ENCODE data around the gene CEACAM1. TPM values are rescaled to one million over a fixed set of nuclear protein-coding genes. Genes with fewer than 3 reads are reported as not detected.

The CEACAM1 gene
- 3.2 and 6.2 TPM in 2 replicates for total RNA-seq

DNA sequence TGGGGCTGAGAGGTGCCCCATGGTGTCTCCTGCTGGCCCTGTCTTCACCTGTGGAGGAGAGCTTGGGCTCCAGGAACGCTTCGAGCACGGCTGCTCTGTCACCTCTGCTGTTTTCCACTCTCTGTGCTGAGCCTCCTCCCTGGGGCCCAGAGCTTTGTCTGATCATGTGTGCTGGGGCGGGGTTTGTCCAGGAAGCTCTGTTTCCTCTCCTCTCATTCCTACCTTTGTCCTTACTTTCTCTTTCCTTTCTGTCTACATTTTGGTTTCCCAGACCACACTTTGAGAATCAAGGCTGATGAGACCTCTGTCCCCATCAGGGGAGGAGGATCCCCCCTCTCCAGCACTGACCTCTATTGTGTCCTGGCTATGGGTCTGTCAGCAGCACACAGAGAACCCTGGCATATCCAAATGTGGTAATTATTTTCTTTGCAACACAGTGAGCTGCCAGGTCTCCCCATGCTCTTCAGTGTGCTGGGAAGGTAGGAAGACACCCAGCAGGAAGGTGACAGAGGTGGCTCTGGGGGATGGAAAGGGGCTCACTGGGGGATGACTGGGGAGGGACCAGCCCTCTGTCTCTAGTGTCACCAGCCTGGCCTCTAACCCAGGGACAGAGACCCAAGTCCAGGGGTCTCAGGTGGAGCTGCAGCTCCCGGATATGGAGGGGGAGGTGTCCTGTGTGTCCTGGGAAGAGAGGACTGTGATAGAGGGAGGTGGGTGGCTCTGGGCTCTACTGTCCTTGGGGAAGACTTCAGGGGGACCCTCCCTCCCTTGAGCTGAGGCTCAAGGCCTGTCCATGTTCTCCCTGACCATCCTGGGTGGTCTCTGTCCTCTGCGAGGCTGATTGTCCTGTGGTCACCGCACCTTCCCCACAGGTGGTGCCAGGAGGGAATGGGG lies at the start of gene CEACAM1:
Gene CEACAM1 (minus strand): TSS at position 128 of the 894 bp plus-strand sequence. CDS start 107 bp downstream, at position 21.

Small RNAs within 50 kb of the gene (small RNA-seq; reads per million reads assigned to genes)
- gene RNU4-60P, result not detected

Other genes with a start within 250 kb of the CEACAM1 start
- 0.67 and 0.98 TPM in 2 replicates for gene PRR19, start 226.3 kb downstream of the CEACAM1 start, total RNA-seq
- gene PAFAH1B3, start 225.9 kb downstream of the CEACAM1 start, total RNA-seq, result 41.3 and 51.6 TPM in 2 replicates
- not detected in 2 replicates for gene TMEM145, start 215.2 kb downstream of the CEACAM1 start, total RNA-seq
- gene MEGF8, start 202.8 kb downstream of the CEACAM1 start, total RNA-seq, result 33.1 and 49.0 TPM in 2 replicates
- 0.65 TPM in 1 of 2 replicates, not detected in the other for gene CNFN, start 138.2 kb downstream of the CEACAM1 start, total RNA-seq
- 4.5 and 5.6 TPM in 2 replicates for gene LIPE, start 101.1 kb downstream of the CEACAM1 start, total RNA-seq
- not detected in 2 replicates for gene CXCL17, start 85.5 kb downstream of the CEACAM1 start, total RNA-seq
- not detected in 2 replicates for gene CEACAM8, start 66.4 kb upstream of the CEACAM1 start, total RNA-seq
- gene PSG3, start 212.0 kb upstream of the CEACAM1 start, total RNA-seq, result not detected in 2 replicates
- gene PSG8, start 237.2 kb upstream of the CEACAM1 start, total RNA-seq, result not detected in 2 replicates